Neutrophil (primary cell): Measurements from ENCODE around the gene NBEA.

Experiments used
- H3K27ac ChIP-seq: fragments of 200-600 bp; sonication (generic); 2 replicates; pipeline ENCODE4 v1.5.1; 2016; ENCODE audit warnings: mild to moderate bottlenecking, moderate library complexity
- H3K27me3 ChIP-seq: fragments of 200-600 bp; sonication (generic); 2 replicates; pipeline ENCODE4 v1.6.0; 2016; ENCODE audit warnings: mild to moderate bottlenecking
- H3K36me3 ChIP-seq: fragments of 200-600 bp; sonication (generic); 2 replicates; pipeline ENCODE4 v1.5.1; 2017
- H3K4me1 ChIP-seq, 2 experiments: fragments of 200-600 bp in 1 of 2; sonication (generic) in 1 of 2; 1 replicate in 1 of 2; 2 replicates in 1 of 2; pipeline versions ENCODE4 v1.5.1 to v1.6.1; 2013 to 2016; ENCODE audit warnings: low read depth in 1 of 2, low read length in 1 of 2, mild to moderate bottlenecking in 1 of 2, moderate library complexity in 1 of 2; ENCODE audit not compliant: control insufficient read depth in 1 of 2, insufficient read depth in 1 of 2
- H3K4me3 ChIP-seq, 2 experiments: fragments of 200-600 bp in 1 of 2; sonication (generic) in 1 of 2; 1 replicate in 1 of 2; 2 replicates in 1 of 2; pipeline ENCODE4 v1.5.1; 2013 to 2016; ENCODE audit warnings: low read depth in 1 of 2, low read length in 1 of 2, mild to moderate bottlenecking in 1 of 2, moderate library complexity in 1 of 2
- H3K9me3 ChIP-seq: fragments of 200-600 bp; sonication (generic); 2 replicates; pipeline ENCODE4 v1.5.1; 2016
- CTCF ChIP-seq: fragments of 200-600 bp; sonication (generic); IDR thresholded peaks from 2 replicates; pipeline ENCODE4 v1.5.1; 2016; ENCODE audit warnings: antibody characterized with exemption

NBEA gene

GRCh38 chr13:34931572-34931971 lies 10.5 kb upstream of the NBEA start:
- Histone ChIP-seq H3K9me3 (no peaks in the 10 kb centered on the region), H3K27me3 (no peaks in the 10 kb centered on the region), H3K4me1 (no peaks in the 10 kb centered on the region), H3K4me3 (no peak overlapping the region), H3K36me3 (no peaks in the 10 kb centered on the region), H3K27ac (no peak overlapping the region)
- TF ChIP-seq CTCF = no peak

GRCh38 chr13:34933349-34933748 lies 8.7 kb upstream of the NBEA start:
- TF ChIP-seq CTCF = no peak
- Histone ChIP-seq H3K36me3 (no peaks in the 10 kb centered on the region), H3K27ac (no peak overlapping the region), H3K4me3 (no peak overlapping the region), H3K27me3 (peaks cover 13% of the 10 kb centered on the region), H3K4me1 (no peaks in the 10 kb centered on the region), H3K9me3 (no peaks in the 10 kb centered on the region)

GRCh38 chr13:34933786-34934185 lies 8.3 kb upstream of the NBEA start:
- no peaks in the 10 kb centered on the region for H3K36me3 ChIP-seq
- TF ChIP-seq CTCF = no peak

GRCh38 chr13:34935841-34936240 lies 6.2 kb upstream of the NBEA start:
- Histone ChIP-seq H3K27me3 (peaks cover 33% of the 10 kb centered on the region), H3K9me3 (no peaks in the 10 kb centered on the region), H3K4me3 (no peak overlapping the region), H3K36me3 (no peaks in the 10 kb centered on the region), H3K27ac (no peak overlapping the region), H3K4me1 (no peaks in the 10 kb centered on the region)
- no peak for TF ChIP-seq CTCF

More at GRCh38 chr13:34933786-34934185, 8.3 kb upstream of the NBEA start:
- Histone ChIP-seq H3K27me3 (peaks cover 13% of the 10 kb centered on the region), H3K27ac (no peak overlapping the region), H3K4me1 (no peaks in the 10 kb centered on the region), H3K4me3 (no peak overlapping the region), H3K9me3 (no peaks in the 10 kb centered on the region)

GRCh38 chr13:34939771-34940170 lies 2.3 kb upstream of the NBEA start:
- Histone ChIP-seq H3K9me3 (no peaks in the 10 kb centered on the region), H3K4me3 (no peak overlapping the region), H3K27ac (no peak overlapping the region), H3K27me3 (peaks cover 72% of the 10 kb centered on the region), H3K36me3 (no peaks in the 10 kb centered on the region), H3K4me1 (peaks cover 0 to 16% of the 10 kb centered on the region in 2 experiments)
- no peak for TF ChIP-seq CTCF

GRCh38 chr13:34941436-34941834 lies 635 bp upstream of the NBEA start:
- H3K4me3 ChIP-seq = no peak overlapping the region
- H3K27ac ChIP-seq = no peak overlapping the region
- no peaks in the 10 kb centered on the region for H3K36me3 ChIP-seq
- H3K9me3 ChIP-seq = no peaks in the 10 kb centered on the region
- peaks cover 89% of the 10 kb centered on the region for H3K27me3 ChIP-seq
- H3K4me1 ChIP-seq = peaks cover 0 to 16% of the 10 kb centered on the region in 2 experiments
- TF ChIP-seq CTCF = no peak
